ENCODE data around the gene CACNA2D4. TPM values are rescaled to one million over a fixed set of nuclear protein-coding genes. Genes with fewer than 3 reads are reported as not detected.

The CACNA2D4 gene
- total and polyA plus RNA-seq, 7 donors: 2.8 to 5.8 (median 3.6) TPM

GRCh38 chr12:1853716-1854115, 64.7 kb downstream of the CACNA2D4 start:
- peaks cover 0 to 10% (median 8%) of the 10 kb centered on the region in 4 donors for H3K9me3 ChIP-seq
- H3K27me3 ChIP-seq: no peaks in the 10 kb centered on the region
- H3K27ac ChIP-seq: no peak overlapping the region
- H3K36me3 ChIP-seq: no peaks in the 10 kb centered on the region
- 91 to 94% methylated on average over 8 of the region's 8 CpGs for WGBS, 2 donors
- H3K4me3 ChIP-seq: no peak overlapping the region
- TF ChIP-seq POLR2A (IDR thresholded peaks at IDR 0.05): no peak
- no peak for TF ChIP-seq CTCF (IDR thresholded peaks at IDR 0.05)
- TF ChIP-seq EP300 (IDR thresholded peaks at IDR 0.05): no peak
- no peak for TF ChIP-seq POLR2AphosphoS5 (IDR thresholded peaks at IDR 0.05)
- no peaks in the 10 kb centered on the region for H3K4me1 ChIP-seq
- DNase-seq: no peak
- intact Hi-C loops (cut with DNase I): no loop called here

- no peaks in the 10 kb centered on the region for H3K36me3 ChIP-seq
- H3K4me1 ChIP-seq: no peaks in the 10 kb centered on the region
- peaks cover 0 to 10% (median 8%) of the 10 kb centered on the region in 4 donors for H3K9me3 ChIP-seq
- DNase-seq: no peak
- no peaks in the 10 kb centered on the region for H3K27me3 ChIP-seq
- TF ChIP-seq POLR2AphosphoS5 (IDR thresholded peaks at IDR 0.05): no peak
- no peak for TF ChIP-seq POLR2A (IDR thresholded peaks at IDR 0.05)
- intact Hi-C loops (cut with DNase I): no loop called here
- 91 to 92% methylated on average over 1 of the region's 1 CpG for WGBS, 2 donors
- no peak overlapping the region for H3K27ac ChIP-seq
- H3K4me3 ChIP-seq: no peak overlapping the region
Measured at GRCh38 chr12:1852076-1852475, 66.4 kb downstream of the CACNA2D4 start.

GRCh38 chr12:1851151-1851701, 67.2 kb downstream of the CACNA2D4 start:
- 20 to 58% methylated on average over 7 of the region's 7 CpGs for WGBS, 2 donors
- no peak for TF ChIP-seq EP300 (IDR thresholded peaks at IDR 0.05)
- no peak for TF ChIP-seq POLR2A (IDR thresholded peaks at IDR 0.05)
- TF ChIP-seq CTCF (IDR thresholded peaks at IDR 0.05): no peak
- TF ChIP-seq POLR2AphosphoS5 (IDR thresholded peaks at IDR 0.05): no peak
- Histone ChIP-seq H3K27ac (no peak overlapping the region), H3K9me3 (peaks cover 0 to 10% (median 8%) of the 10 kb centered on the region in 4 donors), H3K27me3 (no peaks in the 10 kb centered on the region), H3K36me3 (no peaks in the 10 kb centered on the region), H3K4me1 (no peaks in the 10 kb centered on the region), H3K4me3 (no peak overlapping the region)
- intact Hi-C loops (cut with DNase I): no loop called here
- no peak for DNase-seq

- no peaks in the 10 kb centered on the region for H3K9me3 ChIP-seq
- H3K4me3 ChIP-seq: no peak overlapping the region
- DNase-seq: peak; percentile 35
- H3K27ac ChIP-seq: no peak overlapping the region
- intact Hi-C loops (cut with DNase I): no loop called here
- H3K4me1 ChIP-seq: no peaks in the 10 kb centered on the region
- no peaks in the 10 kb centered on the region for H3K27me3 ChIP-seq
- TF ChIP-seq POLR2AphosphoS5 (IDR thresholded peaks at IDR 0.05) (no peak), CTCF (IDR thresholded peaks at IDR 0.05) (no peak), POLR2A (IDR thresholded peaks at IDR 0.05) (no peak), EP300 (IDR thresholded peaks at IDR 0.05) (no peak)
- WGBS, 2 donors: 81 to 83% methylated on average over 6 of the region's 6 CpGs
- no peaks in the 10 kb centered on the region for H3K36me3 ChIP-seq
Measured at GRCh38 chr12:1848745-1849144, 69.7 kb downstream of the CACNA2D4 start.

- Histone ChIP-seq H3K36me3 (no peaks in the 10 kb centered on the region), H3K9me3 (no peaks in the 10 kb centered on the region), H3K4me3 (no peak overlapping the region), H3K27ac (no peak overlapping the region), H3K4me1 (no peaks in the 10 kb centered on the region), H3K27me3 (no peaks in the 10 kb centered on the region)
- intact Hi-C loops (cut with DNase I): no loop called here
- no peak for TF ChIP-seq POLR2A (IDR thresholded peaks at IDR 0.05)
- TF ChIP-seq POLR2AphosphoS5 (IDR thresholded peaks at IDR 0.05): no peak
- DNase-seq: peak; percentile 26
- 75 to 86% methylated on average over 10 of the region's 10 CpGs for WGBS, 2 donors
Measured at GRCh38 chr12:1848146-1848545, 70.3 kb downstream of the CACNA2D4 start.

GRCh38 chr12:1847411-1847810, 71.0 kb downstream of the CACNA2D4 start:
- Histone ChIP-seq H3K27me3 (no peaks in the 10 kb centered on the region), H3K27ac (no peak overlapping the region), H3K4me3 (no peak overlapping the region), H3K9me3 (no peaks in the 10 kb centered on the region), H3K36me3 (no peaks in the 10 kb centered on the region), H3K4me1 (no peaks in the 10 kb centered on the region)
- TF ChIP-seq POLR2AphosphoS5 (IDR thresholded peaks at IDR 0.05) (no peak), POLR2A (IDR thresholded peaks at IDR 0.05) (no peak), CTCF (IDR thresholded peaks at IDR 0.05) (no peak)
- intact Hi-C loops (cut with DNase I): no loop called here
- DNase-seq: peak; percentile 21
- WGBS, 2 donors: 64 to 86% methylated on average over 4 of the region's 4 CpGs

Measured in sigmoid colon (tissue), 7 donors.